ENCODE results near the gene AGTPBP1.

Gene AGTPBP1

GRCh38 chr9:85743275-85744128 is 1.7 kb upstream of the AGTPBP1 start:
- in situ Hi-C loops (cut with MboI; ENCODE audit: low pct_unique_long_range_greater_than_20kb, low sequenced_read_pairs, unreplicated experiment): no loop called here
- TF ChIP-seq CTCF (IDR thresholded peaks at IDR 0.05; ENCODE audit: extremely low read depth, insufficient read depth, missing control alignments): no peak
- DNase-seq (ENCODE audit: low spot score): no peak

GRCh38 chr9:85742597-85742936 is 813 bp upstream of the AGTPBP1 start:
- in situ Hi-C loops (cut with MboI; ENCODE audit: low pct_unique_long_range_greater_than_20kb, low sequenced_read_pairs, unreplicated experiment): no loop called here
- TF ChIP-seq CTCF (IDR thresholded peaks at IDR 0.05; ENCODE audit: extremely low read depth, insufficient read depth, missing control alignments): no peak
- DNase-seq (ENCODE audit: low spot score): peak; percentile 30

GRCh38 chr9:85741095-85741874 is 469 bp downstream of the AGTPBP1 start:
- peak; percentile 69 for DNase-seq (ENCODE audit: low spot score)
- in situ Hi-C loops (cut with MboI; ENCODE audit: low pct_unique_long_range_greater_than_20kb, low sequenced_read_pairs, unreplicated experiment): no loop called here
- TF ChIP-seq CTCF (IDR thresholded peaks at IDR 0.05; ENCODE audit: extremely low read depth, insufficient read depth, missing control alignments): no peak

- no peak for TF ChIP-seq CTCF (IDR thresholded peaks at IDR 0.05; ENCODE audit: extremely low read depth, insufficient read depth, missing control alignments)
- DNase-seq (ENCODE audit: low spot score): no peak
- in situ Hi-C loops (cut with MboI; ENCODE audit: low pct_unique_long_range_greater_than_20kb, low sequenced_read_pairs, unreplicated experiment): no loop called here
Measured at GRCh38 chr9:85740787-85741094, 1.0 kb downstream of the AGTPBP1 start.

- in situ Hi-C loops (cut with MboI; ENCODE audit: low pct_unique_long_range_greater_than_20kb, low sequenced_read_pairs, unreplicated experiment): no loop called here
- no peak for DNase-seq (ENCODE audit: low spot score)
- no peak for TF ChIP-seq CTCF (IDR thresholded peaks at IDR 0.05; ENCODE audit: extremely low read depth, insufficient read depth, missing control alignments)
Measured at GRCh38 chr9:85738509-85738908, 3.2 kb downstream of the AGTPBP1 start.

- DNase-seq (ENCODE audit: low spot score): no peak
- TF ChIP-seq CTCF (IDR thresholded peaks at IDR 0.05; ENCODE audit: extremely low read depth, insufficient read depth, missing control alignments): no peak
- in situ Hi-C loops (cut with MboI; ENCODE audit: low pct_unique_long_range_greater_than_20kb, low sequenced_read_pairs, unreplicated experiment): no loop called here
Measured at GRCh38 chr9:85737671-85738070, 4.1 kb downstream of the AGTPBP1 start.
